Measurements from ENCODE around the gene LY6G6D. TPM values are rescaled to one million over a fixed set of nuclear protein-coding genes. Genes with fewer than 3 reads are reported as not detected.

Gene LY6G6D
- total and polyA plus RNA-seq, 11 donors = 0.75 TPM; not detected in 10

DNA sequence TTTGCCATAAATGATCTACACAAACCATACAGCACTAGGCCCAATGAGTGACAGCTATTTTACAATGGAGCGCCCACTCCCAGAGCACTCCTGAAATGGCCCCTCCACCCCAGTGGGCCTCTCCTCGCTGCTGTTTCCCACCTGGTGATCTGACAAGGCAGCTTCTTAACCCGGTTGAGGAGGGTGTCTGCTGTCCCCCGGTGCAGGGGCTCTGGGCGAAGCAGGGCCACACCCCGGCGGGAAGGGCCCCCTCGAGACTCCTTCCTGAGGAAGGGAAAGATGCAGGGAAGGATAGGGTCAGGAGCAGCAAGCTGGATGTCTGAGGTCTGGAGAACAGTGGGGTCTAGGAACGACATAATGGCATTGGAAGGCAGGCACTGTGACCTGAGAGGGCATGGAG is 22.3 kb upstream of the LY6G6D start:
- Histone ChIP-seq H3K4me1 (peaks cover 0 to 8% (median 0%) of the 10 kb centered on the region in 12 donors), H3K27ac (no peak overlapping the region), H3K36me3 (peaks cover 0 to 100% (median 96%) of the 10 kb centered on the region in 9 donors), H3K4me3 (no peak overlapping the region), H3K9me3 (no peaks in the 10 kb centered on the region), H3K27me3 (no peaks in the 10 kb centered on the region)
- intact Hi-C loops (cut with DNase I) = no loop called here
- DNase-seq (no peak), ATAC-seq (no peak)
- TF ChIP-seq, protein P1, sequence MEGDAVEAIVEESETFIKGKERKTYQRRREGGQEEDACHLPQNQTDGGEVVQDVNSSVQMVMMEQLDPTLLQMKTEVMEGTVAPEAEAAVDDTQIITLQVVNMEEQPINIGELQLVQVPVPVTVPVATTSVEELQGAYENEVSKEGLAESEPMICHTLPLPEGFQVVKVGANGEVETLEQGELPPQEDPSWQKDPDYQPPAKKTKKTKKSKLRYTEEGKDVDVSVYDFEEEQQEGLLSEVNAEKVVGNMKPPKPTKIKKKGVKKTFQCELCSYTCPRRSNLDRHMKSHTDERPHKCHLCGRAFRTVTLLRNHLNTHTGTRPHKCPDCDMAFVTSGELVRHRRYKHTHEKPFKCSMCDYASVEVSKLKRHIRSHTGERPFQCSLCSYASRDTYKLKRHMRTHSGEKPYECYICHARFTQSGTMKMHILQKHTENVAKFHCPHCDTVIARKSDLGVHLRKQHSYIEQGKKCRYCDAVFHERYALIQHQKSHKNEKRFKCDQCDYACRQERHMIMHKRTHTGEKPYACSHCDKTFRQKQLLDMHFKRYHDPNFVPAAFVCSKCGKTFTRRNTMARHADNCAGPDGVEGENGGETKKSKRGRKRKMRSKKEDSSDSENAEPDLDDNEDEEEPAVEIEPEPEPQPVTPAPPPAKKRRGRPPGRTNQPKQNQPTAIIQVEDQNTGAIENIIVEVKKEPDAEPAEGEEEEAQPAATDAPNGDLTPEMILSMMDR (IDR thresholded peaks at IDR 0.05) = no peak
- no peak for TF ChIP-seq POLR2A (IDR thresholded peaks at IDR 0.05)
- WGBS, 4 donors = 80 to 90% (median 86%) methylated on average over 9 of the region's 9 CpGs

DNA sequence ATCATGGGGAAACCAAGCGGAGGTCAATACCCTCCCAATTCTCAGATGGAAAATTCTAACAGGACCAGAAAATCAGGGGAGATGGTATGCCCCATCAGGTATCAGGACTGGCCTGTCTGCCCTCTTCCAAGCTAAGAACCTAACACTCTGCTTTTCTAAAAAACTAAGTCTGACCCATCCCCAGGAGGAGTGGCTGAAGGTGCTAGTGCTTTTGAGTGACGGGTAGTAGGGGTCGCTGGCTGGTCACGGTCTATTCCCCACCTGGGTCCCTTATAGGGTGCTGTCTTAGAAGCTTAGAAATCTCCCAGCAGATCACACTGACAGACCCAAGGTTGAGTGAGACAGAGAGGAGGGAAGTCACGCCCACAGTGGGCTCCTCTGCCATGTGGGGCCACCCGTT is 21.6 kb upstream of the LY6G6D start:
- Histone ChIP-seq H3K9me3 (no peaks in the 10 kb centered on the region), H3K4me3 (no peak overlapping the region), H3K4me1 (peaks cover 0 to 11% (median 0%) of the 10 kb centered on the region in 12 donors), H3K36me3 (peaks cover 0 to 100% (median 96%) of the 10 kb centered on the region in 9 donors), H3K27ac (no peak overlapping the region), H3K27me3 (no peaks in the 10 kb centered on the region)
- no peak for TF ChIP-seq POLR2A (IDR thresholded peaks at IDR 0.05)
- TF ChIP-seq, protein P1 (IDR thresholded peaks at IDR 0.05) = no peak
- intact Hi-C loops (cut with DNase I) = no loop called here
- WGBS, 4 donors = 90 to 92% (median 91%) methylated on average over 6 of the region's 6 CpGs
- ATAC-seq (no peak), DNase-seq (no peak)

DNA sequence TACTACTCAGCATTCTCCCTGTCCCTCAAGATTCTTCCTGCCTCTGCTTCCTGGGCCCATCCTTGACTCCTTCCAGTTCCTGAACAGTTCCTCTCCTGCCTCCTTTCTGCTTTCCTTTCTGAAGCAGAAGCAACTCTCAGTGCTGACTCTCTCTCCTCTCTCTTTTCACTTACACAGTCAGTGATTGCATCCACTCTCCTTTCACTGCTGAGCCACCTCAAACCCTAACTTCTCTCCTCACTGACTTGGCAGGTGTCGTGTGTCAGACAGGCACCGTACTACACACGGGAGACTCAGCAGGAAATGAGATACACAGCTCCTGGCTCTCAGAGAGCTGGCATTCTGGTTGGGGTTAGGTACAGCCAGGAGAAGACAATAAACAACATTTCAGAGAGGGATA is 17.6 kb upstream of the LY6G6D start:
- 44 to 58% (median 47%) methylated on average over 3 of the region's 3 CpGs for WGBS, 4 donors
- no peak overlapping the region for H3K27ac ChIP-seq
- intact Hi-C loops (cut with DNase I) = no loop called here

DNA sequence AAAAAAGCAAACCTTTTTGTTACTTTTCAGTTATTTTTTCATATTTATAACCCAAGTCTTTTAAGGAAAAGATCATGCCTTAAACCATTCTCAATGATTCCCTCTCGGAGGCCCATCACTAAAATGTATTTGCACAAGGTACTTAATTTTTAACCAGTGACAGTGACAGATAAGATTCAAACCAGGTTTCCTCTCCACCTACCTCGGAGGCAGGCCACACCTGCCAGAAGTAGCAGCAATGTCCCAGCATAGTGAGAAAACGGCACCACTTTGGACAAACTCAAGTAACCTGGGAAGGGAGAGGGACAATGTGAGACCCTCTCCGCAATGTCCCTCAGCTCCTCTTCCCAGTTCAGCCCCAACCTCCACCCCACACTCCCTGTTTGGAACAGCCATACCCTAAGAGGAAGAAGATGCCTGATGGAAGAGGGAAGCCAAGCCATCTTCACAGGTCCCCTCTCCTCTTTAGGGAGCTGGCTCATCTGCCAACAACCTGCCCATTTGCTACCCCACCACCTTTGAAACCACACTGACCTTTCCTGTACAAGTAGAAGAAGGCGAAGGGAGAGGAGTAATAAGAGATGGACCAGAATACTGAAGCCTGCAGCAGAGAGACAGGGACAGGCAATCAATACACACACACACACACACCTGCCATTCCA is 14.3 kb upstream of the LY6G6D start:
- 88 to 92% (median 89%) methylated on average over 5 of the region's 5 CpGs for WGBS, 4 donors
- TF ChIP-seq POLR2A (IDR thresholded peaks at IDR 0.05) = no peak
- DNase-seq (no peak), ATAC-seq (no peak)
- Histone ChIP-seq H3K27me3 (no peaks in the 10 kb centered on the region), H3K27ac (no peak overlapping the region), H3K36me3 (peaks cover 0 to 53% (median 46%) of the 10 kb centered on the region in 9 donors), H3K9me3 (no peaks in the 10 kb centered on the region), H3K4me3 (peak overlapping the region in 3 of 12 donors; percentile 74 to 99 (median 80)), H3K4me1 (peaks cover 3 to 38% (median 21%) of the 10 kb centered on the region in 12 donors)
- intact Hi-C loops (cut with DNase I) = loop anchor here in 2 of 10 donors (5.0 kb wide), 2 partner anchors 36 to 131 kb away; partner anchors contain the start of gene CLIC1 (in 1 of the 2)

More for the DNA sequence above, 17.6 kb upstream of the LY6G6D start:
- ATAC-seq (no peak), DNase-seq (no peak)
- H3K27me3 ChIP-seq = no peaks in the 10 kb centered on the region
- peaks cover 3 to 33% (median 16%) of the 10 kb centered on the region in 12 donors for H3K4me1 ChIP-seq
- no peaks in the 10 kb centered on the region for H3K9me3 ChIP-seq
- no peak overlapping the region for H3K4me3 ChIP-seq
- peaks cover 0 to 86% (median 80%) of the 10 kb centered on the region in 9 donors for H3K36me3 ChIP-seq
- no peak for TF ChIP-seq POLR2A (IDR thresholded peaks at IDR 0.05)
- TF ChIP-seq, protein P1 (IDR thresholded peaks at IDR 0.05) = no peak
